Activated CD4-positive, alpha-beta T cell treated with anti-CD3 and anti-CD28 coated beads, Interleukin-2, amount 10 ng/mL, durations not matched to agents 7 days and 5 days (primary cell): ENCODE results near the gene SH3RF3. TPM values are rescaled to one million over a fixed set of nuclear protein-coding genes. Genes with fewer than 3 reads are reported as not detected.

Experiments used
- CTCF ChIA-PET: fragments of 350-600 bp; sonication (Branson Sonifier 250); formaldehyde crosslinking; loops from one replicate; lab custom pipeline; 2021; ENCODE audit warnings: antibody characterized with exemption; lab: Charles Lee
- POLR2A ChIA-PET: fragments of 350-600 bp; sonication (Branson Sonifier 250); formaldehyde crosslinking; loops from one replicate; lab custom pipeline; 2021; ENCODE audit warnings: antibody characterized with exemption; lab: Charles Lee
- DNase-seq: peaks from one replicate; pipeline ENCODE4 v3.0.0-alpha.2; 2020
- H3K27ac Mint-ChIP-seq: one replicate; pipeline ENCODE4 v1.8.0; 2021; ENCODE audit warnings: mild to moderate bottlenecking, moderate library complexity, mixed read lengths
- H3K27me3 Mint-ChIP-seq: one replicate; pipeline ENCODE4 v1.8.0; 2021; ENCODE audit warnings: mixed read lengths
- H3K36me3 Mint-ChIP-seq: one replicate; pipeline ENCODE4 v1.8.0; 2021; ENCODE audit warnings: low read depth, mixed read lengths
- H3K4me1 Mint-ChIP-seq: one replicate; pipeline ENCODE4 v1.8.0; 2021; ENCODE audit warnings: mixed read lengths
- H3K4me3 Mint-ChIP-seq: one replicate; pipeline ENCODE4 v1.8.0; 2021; ENCODE audit warnings: mild to moderate bottlenecking, moderate library complexity, mixed read lengths
- H3K9me3 Mint-ChIP-seq: one replicate; pipeline ENCODE4 v1.8.0; 2021; ENCODE audit warnings: mixed read lengths
- microRNA-seq: library from miRNA; unstranded; fragments of <30 nt; microRNA quantifications from one replicate; pipeline ENCODE4 v1.2.0, GENCODE V29; 2021; ENCODE audit warnings: borderline microRNAs expressed, borderline replicate concordance
- total RNA-seq, 2 experiments: library from RNA; stranded (reverse); gene quantifications; one replicate each; pipeline ENCODE4 v1.2.3, GENCODE V29; 2021

Gene SH3RF3
- total RNA-seq, 2 experiments from 2014 or later: 0.08 to 0.17 TPM

DNA sequence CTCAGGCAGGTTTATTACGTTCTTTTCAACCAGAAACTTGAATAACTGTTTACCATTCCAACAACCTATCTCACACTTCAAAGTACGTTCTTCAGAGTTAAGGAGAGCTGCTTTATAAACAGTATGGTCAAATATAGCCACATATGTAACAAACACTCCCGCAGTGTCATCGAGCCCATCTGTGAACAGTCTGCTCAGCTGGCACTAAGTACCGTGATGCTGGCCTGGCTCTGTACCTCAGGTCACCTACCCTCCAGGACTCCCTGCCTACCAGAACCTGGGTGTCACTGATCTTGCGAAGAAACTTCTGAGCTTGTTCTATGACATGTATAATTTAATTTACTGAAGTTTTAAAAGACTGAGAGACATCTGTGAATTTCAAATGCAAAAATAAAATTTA is 413.4 kb downstream of the SH3RF3 start:
- POLR2A ChIA-PET: no interaction called here
- H3K27ac Mint-ChIP-seq: no peak overlapping the region
- peaks cover 18% of the 10 kb centered on the region for H3K27me3 Mint-ChIP-seq
- H3K4me3 Mint-ChIP-seq: no peak overlapping the region
- CTCF ChIA-PET: no interaction called here
- no peaks in the 10 kb centered on the region for H3K9me3 Mint-ChIP-seq
- no peak for DNase-seq
- H3K4me1 Mint-ChIP-seq: no peaks in the 10 kb centered on the region
- no peaks in the 10 kb centered on the region for H3K36me3 Mint-ChIP-seq

DNA sequence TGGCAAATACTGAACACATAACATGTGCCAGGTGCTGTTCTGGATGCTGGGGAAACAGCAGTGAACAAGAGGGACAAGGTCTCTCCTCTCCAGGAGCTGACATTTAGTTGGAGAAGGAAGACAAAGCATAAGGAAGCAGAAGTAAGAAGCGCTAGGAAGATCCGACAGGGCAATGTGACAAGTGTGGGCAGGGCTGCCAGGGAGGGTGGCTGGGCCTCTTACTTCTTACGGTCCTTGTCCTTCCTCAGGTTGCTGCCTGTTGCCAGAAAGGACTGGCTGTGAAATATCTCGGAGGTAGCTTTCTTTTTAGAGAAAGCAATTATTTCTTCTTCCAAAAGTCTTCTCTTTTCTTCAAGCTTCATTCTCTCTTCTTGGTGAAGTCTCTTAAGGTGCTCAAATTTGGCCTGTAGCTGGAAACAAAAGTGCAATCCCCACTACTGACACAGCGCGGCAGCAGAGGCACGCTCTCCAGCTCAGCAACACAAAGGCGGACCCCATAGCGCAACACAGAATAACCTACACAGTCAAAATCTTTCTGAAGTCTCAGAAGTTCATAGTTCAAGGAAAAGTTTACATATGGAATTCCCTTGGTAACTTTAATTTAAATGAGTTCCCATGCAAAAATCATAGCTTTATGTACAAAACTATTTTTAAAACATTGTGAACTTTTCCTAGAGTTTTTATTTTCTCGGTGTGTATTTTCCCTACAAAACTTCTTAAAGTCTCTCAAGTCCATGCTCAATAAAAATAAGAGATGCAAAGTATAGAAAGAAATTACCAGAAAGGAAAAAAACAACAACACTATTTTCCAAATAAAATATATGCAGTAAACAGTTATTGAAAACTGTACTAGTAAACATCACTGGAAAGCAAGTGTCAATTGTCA is 417.1 kb downstream of the SH3RF3 start:
- Mint-ChIP-seq H3K27me3 (peaks cover 15% of the 10 kb centered on the region), H3K27ac (no peak overlapping the region), H3K4me3 (no peak overlapping the region), H3K4me1 (no peaks in the 10 kb centered on the region), H3K36me3 (no peaks in the 10 kb centered on the region), H3K9me3 (no peaks in the 10 kb centered on the region)
- DNase-seq: peak; percentile 51
- ChIA-PET POLR2A (no interaction called here), CTCF (interaction anchor here (0.7 to 1.6 kb wide), 4 partner anchors 10 to 190 kb away, joined by 4 to 5 read pairs (median 4); no protein-coding TSS in a partner anchor)

DNA sequence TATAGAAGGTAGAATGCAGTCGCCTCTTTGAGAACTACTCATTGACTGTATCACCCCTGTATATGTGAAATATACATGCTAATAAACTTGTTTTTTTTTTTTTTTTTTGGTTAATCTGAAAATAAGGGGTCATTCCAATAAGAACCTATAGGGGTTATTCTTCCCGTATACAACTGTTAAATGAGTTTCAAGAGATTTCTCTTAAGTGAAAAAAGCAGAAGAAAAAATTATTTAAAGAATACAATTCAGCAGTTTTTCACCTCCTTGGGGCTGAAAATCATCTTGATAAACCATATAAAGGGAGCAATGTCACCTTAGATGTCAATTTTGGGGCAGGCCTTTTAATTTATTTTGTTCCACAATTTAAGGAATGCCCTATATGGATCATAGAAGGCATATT is 418.3 kb downstream of the SH3RF3 start:
- Mint-ChIP-seq H3K4me1 (no peaks in the 10 kb centered on the region), H3K27me3 (peaks cover 13% of the 10 kb centered on the region), H3K4me3 (no peak overlapping the region), H3K9me3 (no peaks in the 10 kb centered on the region), H3K27ac (no peak overlapping the region), H3K36me3 (no peaks in the 10 kb centered on the region)
- ChIA-PET CTCF (interaction anchor here (1.6 kb wide), 1 partner anchor 188 kb away, joined by 5 read pairs; no protein-coding TSS in a partner anchor), POLR2A (interaction anchor here (0.7 kb wide), 1 partner anchor 58 kb away, joined by 4 read pairs; no protein-coding TSS in a partner anchor)
- DNase-seq: no peak

DNA sequence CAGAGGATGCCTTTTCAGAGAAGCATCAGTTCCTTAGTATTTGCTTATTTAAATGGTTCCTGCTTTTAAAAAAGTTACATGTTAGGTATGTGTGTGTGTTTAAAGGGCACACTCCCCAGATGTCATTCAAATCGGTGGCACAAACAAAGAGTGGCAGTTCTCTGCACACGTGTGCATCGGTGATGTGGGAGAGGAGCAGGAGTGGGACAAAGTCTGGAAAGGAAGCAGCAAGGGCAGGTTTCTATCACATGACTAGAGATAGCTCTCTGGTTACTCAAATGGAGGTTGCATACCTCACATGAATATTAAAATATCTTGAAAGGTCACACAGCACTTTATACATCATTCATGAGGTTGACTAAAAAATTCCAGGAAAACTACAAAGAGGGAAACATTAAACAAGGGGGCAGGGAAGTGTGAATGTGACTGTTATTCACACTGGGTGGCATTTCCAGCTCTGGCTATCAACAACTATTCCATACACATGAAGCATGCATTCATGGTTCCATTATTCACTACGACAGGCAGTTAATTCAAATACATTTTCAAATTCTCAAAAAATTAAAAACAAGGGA is 420.1 kb downstream of the SH3RF3 start:
- Mint-ChIP-seq H3K36me3 (no peaks in the 10 kb centered on the region), H3K27me3 (peaks cover 9% of the 10 kb centered on the region), H3K4me3 (no peak overlapping the region), H3K4me1 (no peaks in the 10 kb centered on the region), H3K9me3 (no peaks in the 10 kb centered on the region), H3K27ac (no peak overlapping the region)
- POLR2A ChIA-PET: no interaction called here
- CTCF ChIA-PET: interaction anchor here (1.3 kb wide), 1 partner anchor 159 kb away, joined by 3 read pairs; no protein-coding TSS in a partner anchor
- DNase-seq: no peak

Small RNAs within 50 kb of the gene (microRNA-seq; reads per million reads assigned to microRNA genes)
- gene MIR4265 (not detected), gene MIR4266 (not detected)

Other genes starting within 250 kb of the SH3RF3 start
- under 1 TPM; 0.87 TPM for gene EDAR, start 140.0 kb upstream of the SH3RF3 start, total RNA-seq